ENCODE measurements around the gene EPB41L4A.
"Not testable (repeated sequence)": the region's sequence is repeated elsewhere in the genome, so short reads cannot be mapped to it uniquely, and the experiment has no call there.

Gene EPB41L4A

DNA sequence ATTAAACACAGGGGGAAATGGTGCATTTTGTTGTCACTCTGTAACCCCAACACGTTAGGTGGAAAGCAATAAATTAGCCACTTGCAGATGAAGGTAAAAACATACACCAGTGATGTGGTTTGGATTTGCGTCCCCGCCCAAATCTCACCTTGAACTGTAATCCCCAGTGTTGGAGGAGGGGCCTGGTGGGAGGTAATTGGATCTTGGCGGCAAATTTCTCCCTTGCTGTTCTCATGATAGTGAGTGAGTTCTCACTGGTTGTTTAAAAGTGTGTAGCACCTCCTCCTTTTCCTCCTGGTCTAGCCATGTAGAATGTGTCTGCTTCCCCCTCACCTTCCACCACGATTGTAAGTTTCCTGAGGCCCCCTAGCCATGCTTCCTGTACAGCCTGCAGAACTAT lies 17.2 kb downstream of the EPB41L4A start:
- no peak for DNase-seq (ENCODE audit: low read depth)

- DNase-seq (ENCODE audit: low read depth): no peak
Observed at GRCh38 chr5:112397690-112398089, 21.4 kb downstream of the EPB41L4A start.

DNA sequence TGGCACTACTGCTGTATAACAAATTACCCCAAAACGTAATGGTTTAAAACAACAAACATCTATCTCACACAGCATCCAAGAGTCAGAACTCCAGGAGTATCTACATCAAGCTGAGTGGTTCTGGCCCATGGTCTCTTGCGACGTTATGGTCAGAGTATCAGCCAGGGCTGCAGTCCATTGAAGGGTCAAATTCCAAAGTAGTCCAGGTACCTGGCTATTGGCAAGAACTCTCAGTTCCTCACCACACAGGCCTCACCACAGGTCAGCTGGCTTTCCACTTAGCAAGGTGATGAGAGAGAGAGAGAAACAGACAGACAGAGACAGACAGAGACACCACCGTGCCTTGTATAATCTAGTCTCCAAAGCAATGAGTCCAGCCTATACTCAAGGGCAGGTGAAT lies 22.6 kb downstream of the EPB41L4A start:
- DNase-seq (ENCODE audit: low read depth): no peak

DNA sequence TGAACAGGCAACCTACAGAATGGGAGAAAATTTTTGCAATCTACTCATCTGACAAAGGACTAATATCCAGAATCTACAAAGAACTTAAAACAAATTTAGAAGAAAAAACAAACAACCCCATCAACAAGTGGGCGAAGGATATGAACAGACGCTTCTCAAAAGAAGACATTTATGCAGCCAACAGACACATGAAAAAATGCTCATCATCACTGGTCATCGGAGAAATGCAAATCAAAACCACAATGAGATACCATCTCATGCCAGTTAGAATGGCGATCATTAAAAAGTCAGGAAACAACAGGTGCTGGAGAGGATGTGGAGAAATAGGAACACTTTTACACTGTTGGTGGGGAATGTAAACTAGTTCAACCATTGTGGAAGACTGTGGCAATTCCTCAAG lies 23.8 kb downstream of the EPB41L4A start:
- not testable (repeated sequence) for DNase-seq (ENCODE audit: low read depth)

- no peak for DNase-seq (ENCODE audit: low read depth)
Observed at GRCh38 chr5:112390327-112390726, 28.8 kb downstream of the EPB41L4A start.

GRCh38 chr5:112388739-112389138 lies 30.3 kb downstream of the EPB41L4A start:
- no peak for DNase-seq (ENCODE audit: low read depth)

- no peak for DNase-seq (ENCODE audit: low read depth)
Observed at GRCh38 chr5:112388074-112388473, 31.0 kb downstream of the EPB41L4A start.

DNA sequence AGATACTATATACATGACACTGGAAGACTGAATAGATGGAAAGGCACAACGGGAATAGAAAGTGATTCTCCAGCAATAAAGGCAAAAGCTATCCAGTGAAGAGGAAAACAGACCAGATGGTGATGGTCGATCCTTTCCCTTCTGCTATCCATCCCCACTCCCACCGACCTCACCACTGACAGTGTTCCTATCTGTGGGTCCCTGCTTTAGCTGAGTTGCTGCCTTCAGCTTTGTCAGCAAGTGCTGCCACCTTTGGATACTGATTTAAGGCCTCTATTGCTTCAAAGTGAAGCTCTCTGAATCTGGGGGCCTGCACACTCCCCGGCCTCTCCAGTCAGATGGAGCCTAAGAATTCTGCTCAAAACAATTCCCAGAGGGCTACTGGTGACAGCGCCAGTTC lies 32.3 kb downstream of the EPB41L4A start:
- no peak for DNase-seq (ENCODE audit: low read depth)

DNA sequence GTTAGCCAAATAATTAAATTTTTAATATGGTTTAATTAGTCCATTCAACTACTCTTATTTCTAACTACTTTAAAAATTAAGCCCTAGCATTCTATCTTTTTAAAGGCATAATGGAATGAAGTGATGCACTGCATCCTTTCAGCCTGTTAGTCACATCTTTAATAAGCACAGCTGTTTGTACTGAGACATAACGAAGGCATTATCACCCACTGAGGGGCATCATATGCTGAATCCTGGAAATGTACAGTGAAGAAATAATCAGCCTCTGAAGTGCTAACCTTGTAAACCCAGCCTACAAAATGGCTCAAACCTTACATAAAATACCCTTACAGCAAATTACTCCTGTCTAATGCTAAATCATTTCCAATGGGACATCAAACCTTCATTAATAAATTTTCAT lies 33.1 kb downstream of the EPB41L4A start:
- DNase-seq (ENCODE audit: low read depth): no peak

- no peak for DNase-seq (ENCODE audit: low read depth)
Observed at GRCh38 chr5:112385566-112385965, 33.5 kb downstream of the EPB41L4A start.

GRCh38 chr5:112384523-112384922 lies 34.6 kb downstream of the EPB41L4A start:
- no peak for DNase-seq (ENCODE audit: low read depth)

DNA sequence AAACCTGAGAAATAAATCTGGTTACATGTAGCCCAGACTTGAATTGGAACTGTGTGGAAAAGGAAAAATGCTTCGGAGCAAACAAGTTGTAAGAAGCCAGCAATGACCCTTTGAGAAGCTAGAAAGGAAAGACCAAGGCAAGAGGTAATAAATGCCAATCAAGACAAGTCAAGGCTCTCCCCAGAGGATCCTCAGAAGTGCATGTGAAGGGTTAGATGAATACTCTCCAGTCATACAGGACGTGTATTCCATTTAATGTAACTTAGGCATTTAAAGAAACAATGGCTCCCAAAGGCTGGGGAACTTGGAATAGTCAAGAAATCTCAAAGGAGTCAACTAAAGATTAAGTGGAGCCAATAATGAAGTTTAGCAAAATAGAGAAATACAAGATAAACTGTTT lies 36.2 kb downstream of the EPB41L4A start:
- DNase-seq (ENCODE audit: low read depth): no peak

- no peak for DNase-seq (ENCODE audit: low read depth)
Observed at GRCh38 chr5:112381521-112381920, 37.6 kb downstream of the EPB41L4A start.

- no peak for DNase-seq (ENCODE audit: low read depth)
Observed at GRCh38 chr5:112379542-112380325, 39.3 kb downstream of the EPB41L4A start.

DNA sequence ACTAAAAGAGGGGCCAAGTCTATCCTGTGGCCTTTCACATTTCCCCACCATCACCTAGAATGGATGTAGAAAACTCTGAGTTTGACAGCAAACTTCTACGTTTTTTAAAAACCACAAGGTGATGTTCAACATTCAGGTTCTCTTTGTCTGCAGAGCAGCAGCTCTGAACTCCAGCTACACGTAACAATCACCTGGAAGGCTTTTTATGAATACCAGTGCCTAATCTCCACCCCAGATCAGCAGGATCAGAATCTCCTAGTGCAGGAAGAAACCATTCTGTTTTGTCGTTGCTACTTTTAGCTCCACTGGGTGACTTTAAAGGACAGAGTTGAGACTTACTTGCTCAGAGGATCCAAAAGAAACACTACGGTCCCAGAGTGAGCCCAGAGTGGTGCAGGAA lies 44.3 kb downstream of the EPB41L4A start:
- DNase-seq (ENCODE audit: low read depth): no peak

DNA sequence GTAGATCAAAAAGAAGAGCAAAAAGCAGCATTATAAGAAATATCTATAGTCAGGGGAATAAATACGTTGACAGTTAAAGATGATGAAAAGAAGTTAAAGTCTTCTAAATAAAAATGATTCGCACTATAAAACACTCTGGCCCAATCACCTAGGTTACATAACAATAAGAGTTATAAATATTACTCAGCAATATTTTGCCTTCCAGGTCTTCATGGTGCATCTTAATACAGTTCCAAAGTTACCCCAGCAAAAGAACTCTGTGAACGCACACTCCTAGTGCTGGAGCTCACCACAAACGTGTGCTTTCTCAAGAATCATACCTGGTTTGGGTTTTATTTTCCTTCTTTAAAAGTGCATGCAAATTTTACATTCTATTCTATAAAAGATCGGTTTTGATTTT lies 44.7 kb downstream of the EPB41L4A start:
- DNase-seq (ENCODE audit: low read depth): no peak

GRCh38 chr5:112373885-112374284 lies 45.2 kb downstream of the EPB41L4A start:
- DNase-seq (ENCODE audit: low read depth): no peak

DNA sequence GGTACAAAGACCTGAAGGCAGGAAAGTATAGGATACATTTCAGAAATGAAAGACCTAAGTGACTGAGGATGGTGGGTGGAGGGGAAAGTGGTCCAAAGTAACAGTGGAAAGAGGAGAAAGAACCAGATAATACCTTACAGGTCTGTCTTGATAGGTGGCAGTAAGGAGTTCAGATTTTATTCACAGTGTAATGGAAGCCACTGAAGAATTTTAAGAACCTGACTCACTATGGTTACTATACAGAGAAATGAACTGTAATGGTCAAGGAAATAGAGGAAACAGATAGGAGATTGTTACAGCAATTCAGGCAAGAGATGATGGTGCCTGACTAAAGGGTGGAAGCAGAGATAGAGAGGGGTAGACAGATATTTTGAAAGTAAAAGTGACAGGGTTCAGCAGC lies 46.5 kb downstream of the EPB41L4A start:
- no peak for DNase-seq (ENCODE audit: low read depth)

DNA sequence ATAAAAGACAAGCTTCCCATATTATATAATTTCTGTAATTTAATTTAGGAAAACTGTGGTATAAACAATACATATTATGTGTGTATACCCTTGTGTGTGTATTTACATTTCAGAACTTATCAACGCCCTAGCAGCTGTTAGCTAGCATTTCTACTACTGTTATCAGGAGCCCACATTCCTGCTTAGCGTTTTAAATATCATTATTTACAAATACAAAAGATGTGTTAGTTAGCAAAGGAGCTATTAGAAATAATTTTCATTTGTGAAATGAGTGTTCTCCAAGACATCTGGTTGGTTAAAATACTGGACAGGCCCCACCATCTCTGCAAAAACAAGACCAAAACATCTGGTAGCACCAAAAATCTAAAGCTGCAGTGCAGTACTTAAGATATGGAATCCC lies 48.0 kb downstream of the EPB41L4A start:
- no peak for DNase-seq (ENCODE audit: low read depth)

GRCh38 chr5:112367400-112367799 lies 51.7 kb downstream of the EPB41L4A start:
- DNase-seq (ENCODE audit: low read depth): no peak

- no peak for DNase-seq (ENCODE audit: low read depth)
Observed at GRCh38 chr5:112366987-112367386, 52.1 kb downstream of the EPB41L4A start.

DNA sequence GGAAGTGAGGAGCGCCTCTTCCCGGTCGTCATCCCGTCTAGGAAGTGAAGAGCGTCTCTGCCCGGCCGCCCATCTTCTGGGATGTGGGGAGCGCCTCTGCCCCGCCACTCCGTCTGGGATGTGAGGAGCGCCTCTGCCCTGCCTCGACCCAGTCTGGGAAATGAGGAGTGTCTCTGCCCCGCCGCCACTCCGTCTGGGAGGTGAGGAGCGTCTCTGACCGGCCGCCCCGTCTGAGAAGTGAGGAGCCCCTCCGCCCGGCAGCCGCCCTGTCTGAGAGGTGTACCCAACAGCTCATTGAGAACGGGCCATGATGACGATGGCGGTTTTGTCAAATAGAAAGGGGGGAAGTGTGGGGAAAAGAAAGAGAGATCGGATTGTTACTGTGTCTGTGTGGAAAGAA lies 58.3 kb downstream of the EPB41L4A start:
- DNase-seq (ENCODE audit: low read depth): not testable (repeated sequence)

- no peak for DNase-seq (ENCODE audit: low read depth)
Observed at GRCh38 chr5:112356178-112356956, 62.7 kb downstream of the EPB41L4A start.

All from activated T-helper 1 cell treated with Interleukin-2 at 50 U/mL for 16 hours (primary cell).